GM19239 (cell line): Measurements from ENCODE around the gene ZNF438.

Source experiments
- DNase-seq: peaks from one replicate; pipeline ENCODE4 v3.0.0; 2011; ENCODE audit warnings: low spot score; ENCODE audit not compliant: insufficient read length
- FAIRE-seq: peaks from 2 replicates; lab custom pipeline; 2011; peaks lifted over from hg19 to GRCh38; lab: Jason Lieb, UNC

ZNF438 gene

DNA sequence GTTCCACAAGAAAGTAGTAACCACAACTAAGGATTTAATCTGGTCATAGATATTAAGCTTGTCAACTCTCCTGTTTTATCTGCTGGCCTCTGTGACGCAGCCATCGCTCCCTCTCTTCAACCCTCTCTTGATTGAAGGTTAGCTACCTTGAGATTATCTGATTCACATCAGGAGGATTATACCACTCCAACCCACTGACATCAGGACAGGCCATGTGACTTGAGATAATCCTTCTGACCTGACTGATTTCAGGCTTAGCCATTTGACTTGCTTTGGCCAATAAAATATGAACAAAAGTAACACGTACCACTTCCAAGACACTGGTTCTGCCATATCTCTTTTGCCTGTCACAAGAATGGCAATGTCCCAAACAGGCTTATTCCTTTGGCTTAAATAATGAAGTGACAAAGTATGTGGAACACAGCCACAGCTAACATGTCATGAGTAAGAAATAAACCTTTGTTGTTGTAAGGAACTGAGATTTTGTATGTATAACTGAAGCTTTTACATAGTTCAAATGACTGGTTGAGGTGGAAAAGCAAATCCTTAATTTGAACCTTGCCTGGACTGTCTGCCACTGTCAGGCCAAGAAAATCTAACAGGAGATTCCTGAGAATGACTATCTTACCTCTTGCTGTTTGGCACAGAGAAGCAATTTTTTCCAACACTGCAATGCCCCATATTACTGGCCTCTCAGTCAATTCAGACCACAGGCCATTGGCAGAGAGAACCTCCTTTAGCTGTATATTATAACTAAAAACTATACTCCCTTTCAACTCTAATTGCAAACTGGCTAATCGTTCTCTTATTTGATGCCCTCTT lies 13.9 kb downstream of the ZNF438 start:
- DNase-seq (no peak), FAIRE-seq (no peak)

DNA sequence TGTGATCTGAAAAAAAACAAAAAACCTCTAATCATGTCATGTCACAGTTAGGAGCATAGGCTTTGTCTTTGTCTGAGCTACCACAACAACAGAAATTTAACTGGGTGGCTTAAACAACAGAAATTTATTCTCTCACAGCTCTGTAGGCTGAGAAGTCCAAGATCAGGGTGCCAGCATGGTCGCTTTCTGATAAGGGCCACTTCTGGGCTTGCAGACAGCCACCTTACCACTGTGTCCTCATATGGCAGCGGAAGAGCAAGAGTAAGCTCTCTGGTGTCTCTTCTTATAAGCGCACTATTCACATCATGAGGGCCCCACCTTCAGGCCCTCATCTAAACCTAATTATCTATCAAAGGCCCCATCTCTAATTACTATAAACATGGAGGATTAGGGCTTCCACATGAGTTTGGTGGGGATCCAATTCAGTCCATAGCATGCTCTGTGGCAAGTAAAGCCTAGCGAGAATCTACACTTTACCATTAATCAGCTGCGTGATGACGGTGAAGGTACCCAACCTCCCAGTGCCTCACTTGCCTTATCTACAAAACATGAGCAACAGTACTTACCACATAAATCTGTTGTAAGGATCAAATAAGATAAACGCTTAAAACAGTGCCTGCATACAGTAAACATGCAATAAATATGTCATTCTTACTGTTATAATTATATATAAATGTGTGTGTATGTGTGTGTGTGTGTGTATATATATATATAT lies 17.3 kb downstream of the ZNF438 start:
- FAIRE-seq, result no peak

DNA sequence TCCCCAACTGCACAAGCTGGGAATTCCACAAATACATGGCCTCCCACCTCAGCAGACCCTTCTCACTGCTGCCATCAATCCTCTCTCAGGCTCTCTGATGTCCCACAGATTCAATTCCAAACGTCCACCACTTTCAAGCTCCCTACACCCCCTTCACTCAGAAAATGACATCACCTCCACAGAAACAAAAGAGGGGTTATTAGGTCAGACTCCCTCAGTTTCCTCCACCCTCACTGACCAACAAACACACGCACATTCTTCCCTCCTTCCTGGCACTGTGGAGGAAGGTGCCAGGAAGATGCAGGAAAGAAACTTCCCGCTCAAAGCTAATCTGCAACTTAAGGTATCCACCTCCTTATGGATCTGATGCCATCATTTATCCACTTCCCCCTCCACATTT lies 18.3 kb downstream of the ZNF438 start:
- FAIRE-seq (no peak), DNase-seq (no peak)

More for the DNA sequence above, 17.3 kb downstream of the ZNF438 start:
- no peak for DNase-seq

DNA sequence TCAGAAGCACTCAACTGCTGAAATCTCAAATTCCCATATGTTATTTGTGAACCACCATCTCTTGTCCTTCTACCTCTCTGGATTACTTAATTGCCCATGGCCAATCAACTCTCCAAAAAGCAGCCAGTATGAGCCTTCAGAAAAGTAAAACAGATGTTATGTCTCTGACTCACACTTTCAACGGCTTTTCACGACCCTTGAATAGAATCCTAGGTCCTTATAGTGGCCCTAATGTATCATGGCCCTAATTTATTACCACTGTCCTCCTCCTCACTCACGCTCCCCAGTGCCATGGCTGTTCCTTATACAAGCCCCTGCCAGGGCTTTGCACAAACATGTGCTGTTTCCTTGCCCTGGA lies 20.0 kb downstream of the ZNF438 start:
- DNase-seq (no peak), FAIRE-seq (no peak)

DNA sequence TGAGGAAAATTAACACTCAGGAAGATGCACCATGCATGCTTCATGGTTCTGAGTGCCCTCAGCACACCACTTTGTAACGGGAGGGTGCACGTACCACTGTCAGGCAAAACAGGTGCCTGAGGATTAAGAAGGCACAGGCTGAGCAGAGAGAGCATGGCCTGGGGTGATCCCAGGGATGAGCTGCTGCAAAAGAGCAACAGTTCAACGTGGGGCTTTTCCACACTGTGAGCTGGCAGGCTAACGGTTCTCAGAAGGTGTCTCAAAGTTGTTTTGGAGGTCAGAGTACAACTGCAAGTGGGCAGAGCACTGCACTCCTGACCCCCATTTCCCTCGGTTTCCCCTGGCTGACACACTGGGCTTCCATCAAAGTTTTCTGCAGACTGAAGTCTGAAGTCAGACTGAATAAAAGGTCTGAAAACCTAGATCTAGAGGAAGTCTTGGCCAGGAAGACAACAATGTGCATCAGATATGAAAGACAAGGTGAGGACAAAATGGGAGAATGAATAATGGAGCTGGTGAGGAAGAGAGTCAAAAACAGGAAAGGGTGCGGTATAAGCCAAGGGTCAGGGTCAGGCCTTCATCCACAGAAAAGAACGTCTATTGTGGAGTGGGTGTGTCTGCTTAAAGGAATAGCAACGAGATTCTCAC lies 20.5 kb downstream of the ZNF438 start:
- DNase-seq (no peak), FAIRE-seq (no peak)

DNA sequence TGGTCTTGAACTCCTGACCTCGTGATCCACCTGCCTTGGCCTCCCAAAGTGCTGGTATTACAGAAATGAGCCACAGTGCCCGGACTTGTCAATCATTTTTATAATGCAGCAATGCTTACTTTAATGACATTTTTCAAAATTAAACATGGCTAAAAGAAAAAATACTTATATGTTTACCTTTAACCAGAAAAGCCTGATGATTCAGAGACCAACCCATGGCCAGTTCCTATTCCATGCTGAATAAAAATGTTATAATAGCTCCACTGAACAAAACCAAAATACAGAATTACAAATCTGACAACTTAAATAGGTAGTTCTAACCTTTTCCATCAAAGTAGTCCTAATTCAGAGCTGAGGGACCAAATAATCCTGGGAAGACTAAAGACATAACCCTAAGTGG lies 21.6 kb downstream of the ZNF438 start:
- DNase-seq (no peak), FAIRE-seq (no peak)

DNA sequence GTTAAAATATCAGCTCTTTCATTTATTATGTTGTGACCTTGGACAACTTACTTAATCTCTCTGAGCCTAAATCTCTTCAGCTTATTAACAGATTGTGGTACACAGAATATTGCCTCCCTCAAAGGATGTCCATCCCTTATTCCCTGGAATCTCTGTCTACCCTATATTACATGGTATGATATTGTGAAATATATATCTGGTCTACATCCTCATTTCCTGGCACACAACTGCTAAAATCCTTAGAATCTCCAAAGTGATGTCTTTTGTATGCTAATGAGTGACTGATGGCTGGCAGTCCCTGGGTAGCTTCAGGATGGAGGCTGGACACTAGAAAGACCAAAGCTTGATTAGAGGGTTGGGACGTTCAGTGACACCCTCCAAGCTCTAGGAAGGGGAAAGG lies 25.8 kb downstream of the ZNF438 start:
- DNase-seq (no peak), FAIRE-seq (peak; percentile 14)

DNA sequence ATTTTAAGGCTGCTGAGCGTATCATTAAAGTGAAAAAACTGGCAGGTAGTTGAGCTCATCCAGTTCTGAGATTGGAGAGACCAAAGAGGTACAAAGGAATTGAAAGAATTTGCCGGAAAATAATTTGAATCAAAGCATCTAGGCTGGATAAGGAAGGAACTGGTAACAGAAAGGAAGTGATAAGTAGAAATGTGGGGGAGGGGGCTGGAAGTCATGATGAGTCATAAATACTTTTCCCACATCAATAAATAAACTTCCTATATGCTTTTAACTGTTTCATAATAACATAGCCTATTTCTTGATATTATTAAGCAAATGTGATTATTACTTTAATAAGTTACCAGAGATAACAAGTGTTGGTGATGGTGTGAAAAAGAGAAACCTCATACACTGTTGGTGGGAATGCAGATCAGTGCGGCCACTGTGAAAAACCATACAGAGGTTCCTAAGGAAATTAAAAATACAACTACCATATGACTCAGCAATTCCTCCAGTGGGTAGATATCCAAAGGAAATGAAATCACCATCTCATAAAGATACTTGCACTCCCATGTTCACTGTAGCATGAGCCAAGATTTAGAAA lies 27.0 kb downstream of the ZNF438 start:
- FAIRE-seq (no peak), DNase-seq (no peak)

DNA sequence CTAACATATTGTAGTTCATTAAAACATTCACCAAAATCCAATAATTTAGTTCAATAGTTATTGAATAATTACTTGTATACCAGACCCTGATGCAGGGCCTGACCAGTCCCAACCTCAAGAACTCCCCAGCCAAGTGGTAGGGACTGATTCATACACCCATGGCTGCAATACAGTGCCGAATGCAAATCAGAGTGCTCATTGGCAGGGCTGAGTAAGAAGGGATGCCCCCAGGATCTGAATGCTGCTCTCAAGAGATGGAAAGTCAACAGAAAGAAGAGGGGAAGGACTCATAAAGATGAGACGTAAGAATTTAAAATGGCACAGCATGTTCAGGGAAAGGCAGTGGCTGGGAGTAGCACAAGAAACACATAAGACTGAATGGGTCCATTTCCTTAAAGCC lies 29.9 kb downstream of the ZNF438 start:
- FAIRE-seq (no peak), DNase-seq (no peak)

DNA sequence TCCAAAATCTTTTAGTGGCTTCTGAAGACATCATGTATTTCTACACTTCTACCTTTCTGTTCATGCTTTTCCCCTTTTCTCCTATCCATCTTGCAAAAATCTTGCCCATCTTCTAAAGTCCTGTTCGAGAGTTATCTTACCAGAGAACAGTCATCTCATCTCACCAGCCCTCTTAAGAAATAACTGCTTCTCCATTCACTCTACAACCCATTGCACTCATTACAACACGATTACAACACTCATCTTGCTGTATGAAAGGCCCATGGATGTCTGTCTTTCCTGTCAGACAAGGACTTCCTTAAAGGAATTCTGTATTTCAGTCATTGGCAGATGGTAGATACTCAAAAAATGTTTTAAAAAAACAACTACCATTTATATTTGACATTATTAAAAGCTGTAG lies 30.8 kb downstream of the ZNF438 start:
- FAIRE-seq (no peak), DNase-seq (no peak)

DNA sequence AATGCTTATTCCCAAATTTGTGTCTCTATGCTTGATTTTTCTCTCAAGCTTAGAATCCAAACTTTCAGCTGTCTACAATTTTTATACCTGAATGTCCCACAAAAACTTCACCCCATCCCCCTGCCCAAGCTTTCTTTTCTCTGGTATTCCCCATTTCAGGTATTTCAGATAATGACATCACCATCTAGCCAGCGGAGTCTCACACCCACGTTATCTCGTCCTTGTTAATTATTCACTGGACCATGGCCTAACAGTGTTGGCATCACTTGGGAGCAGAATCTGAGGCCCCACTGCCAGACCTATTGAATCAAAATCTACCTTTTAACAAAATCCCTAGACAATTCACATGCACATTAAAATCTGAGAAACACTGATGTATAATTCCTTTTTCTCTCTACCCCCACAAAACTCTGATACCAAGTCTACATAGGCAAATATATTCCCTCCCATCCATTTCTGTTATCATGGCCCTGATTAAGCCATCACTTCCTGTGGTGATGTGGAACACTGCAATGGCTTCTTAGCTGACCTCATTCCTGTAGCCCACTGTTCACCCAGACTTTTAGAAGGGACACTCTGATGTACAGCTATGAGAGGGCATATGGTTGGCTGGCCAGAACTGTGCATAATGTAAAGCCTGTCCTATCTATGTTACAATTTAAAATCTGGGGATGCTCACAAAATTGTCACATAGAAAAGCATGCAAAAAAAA lies 31.4 kb downstream of the ZNF438 start:
- no peak for DNase-seq
- peak; percentile 11 for FAIRE-seq

DNA sequence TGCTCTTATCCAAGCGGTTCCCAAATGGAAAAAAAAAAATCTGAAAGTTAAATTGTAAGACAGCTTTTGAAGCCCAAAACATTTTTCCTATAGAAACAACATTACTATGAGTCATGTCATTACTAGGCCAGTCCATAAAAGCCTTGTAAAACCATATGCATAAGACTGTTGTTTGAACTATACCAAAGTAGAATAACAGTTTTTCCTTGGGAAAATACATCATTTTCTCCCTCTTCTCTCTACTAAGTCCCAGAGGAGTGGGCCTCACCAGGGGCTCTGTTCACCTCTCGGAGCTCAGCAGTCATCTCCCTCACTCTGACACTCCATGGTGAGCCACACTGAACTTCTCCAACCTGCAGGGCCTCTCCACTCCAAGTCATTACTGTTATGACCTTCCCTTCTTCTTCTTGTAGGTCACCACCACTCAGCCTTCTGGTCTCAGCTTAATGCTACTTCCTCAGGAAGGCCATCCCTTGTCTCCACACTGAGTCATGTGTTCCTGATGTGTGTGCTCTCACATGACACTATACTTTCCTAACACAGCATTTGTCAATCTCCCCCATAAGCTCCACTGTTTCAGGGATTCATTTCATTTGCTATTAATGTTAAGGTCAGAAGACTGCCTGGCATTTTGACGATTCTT lies 32.5 kb downstream of the ZNF438 start:
- FAIRE-seq (peak; percentile 39), DNase-seq (no peak)

DNA sequence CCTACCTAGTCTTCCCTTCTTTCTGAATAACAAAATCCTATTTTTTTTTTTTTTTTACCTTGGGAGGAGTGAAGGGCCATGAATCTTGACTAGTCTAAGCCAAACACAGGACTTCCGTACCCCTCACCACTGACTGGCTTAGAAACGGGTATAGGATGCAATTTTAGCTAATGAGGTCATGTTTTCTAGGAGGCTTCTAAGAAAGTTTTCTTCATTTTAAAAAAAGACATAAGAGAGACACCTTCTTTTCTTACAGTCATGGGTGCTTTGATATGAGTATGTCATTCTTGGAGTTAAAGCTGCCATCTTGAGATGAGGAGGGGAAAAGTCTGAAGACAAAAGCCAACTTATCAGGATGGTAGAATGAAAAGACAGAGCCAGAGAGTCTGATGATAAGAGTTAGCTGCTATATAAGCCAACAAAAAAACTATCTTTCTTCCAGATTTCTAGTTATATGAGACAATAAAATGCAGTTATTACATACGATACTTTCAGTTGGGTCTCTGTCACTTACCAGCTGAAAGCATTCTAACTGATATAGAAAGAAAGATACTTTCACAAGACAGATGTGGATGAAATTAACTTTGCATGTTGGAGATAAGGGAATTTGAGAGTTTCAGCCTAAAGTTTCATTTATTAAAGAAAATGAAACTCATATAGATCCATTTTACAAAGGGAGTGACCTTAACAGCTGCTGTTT lies 34.0 kb downstream of the ZNF438 start:
- FAIRE-seq (peak; percentile 77), DNase-seq (no peak)

DNA sequence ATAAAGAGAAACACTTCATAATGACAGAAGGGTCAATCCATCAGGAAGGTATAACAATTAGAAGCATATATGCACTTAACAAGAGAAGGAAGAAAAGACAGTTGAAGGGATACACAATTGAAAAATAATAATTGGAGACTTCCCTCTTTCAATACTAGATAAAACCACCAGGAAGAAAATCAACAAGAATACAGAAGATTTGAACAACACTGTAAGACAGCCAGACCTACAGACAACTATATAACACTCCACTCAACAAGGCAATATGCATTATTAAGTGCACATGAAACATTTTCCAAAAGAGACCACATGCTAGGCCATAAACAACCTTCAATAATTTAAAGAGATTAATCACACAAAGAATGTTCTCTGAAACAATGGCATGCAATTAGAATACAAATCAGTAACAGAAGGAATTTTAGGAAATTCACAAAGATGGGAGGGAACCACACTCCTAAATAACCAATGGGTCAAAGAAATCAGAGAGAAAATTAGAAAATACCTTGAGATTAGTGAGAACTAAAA lies 35.1 kb downstream of the ZNF438 start:
- DNase-seq (no peak), FAIRE-seq (peak; percentile 4)

DNA sequence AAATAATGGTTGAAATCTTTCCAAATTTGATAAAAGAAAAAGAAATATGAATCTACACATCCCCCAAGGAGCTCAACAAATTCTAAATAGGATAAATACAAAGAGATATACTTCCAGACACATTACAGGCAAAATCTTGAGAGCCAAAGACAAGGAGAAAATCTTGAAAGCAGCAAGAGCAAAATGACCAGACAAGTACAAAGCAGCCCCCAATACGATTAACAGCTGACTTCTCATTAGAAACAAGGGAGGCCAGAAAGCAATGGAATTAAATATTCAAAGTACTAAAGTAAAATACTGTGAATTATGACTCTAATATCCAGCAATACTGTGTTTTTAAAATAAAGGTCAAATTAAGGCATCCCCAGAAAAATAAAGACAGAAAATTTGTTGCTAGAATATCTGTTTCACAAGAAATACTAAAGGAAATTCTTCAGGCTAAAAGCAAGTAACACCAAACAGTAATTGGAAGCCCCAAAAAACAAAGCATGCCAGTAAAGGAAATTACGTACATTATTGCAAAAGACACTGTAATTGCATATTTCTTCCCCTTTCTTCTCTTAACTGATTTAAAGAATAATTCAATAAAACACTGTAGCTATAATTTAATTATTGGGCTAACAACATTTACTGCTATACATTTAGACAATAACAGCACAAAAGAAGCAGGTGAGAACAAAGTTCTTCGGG lies 36.4 kb downstream of the ZNF438 start:
- DNase-seq (no peak), FAIRE-seq (no peak)

DNA sequence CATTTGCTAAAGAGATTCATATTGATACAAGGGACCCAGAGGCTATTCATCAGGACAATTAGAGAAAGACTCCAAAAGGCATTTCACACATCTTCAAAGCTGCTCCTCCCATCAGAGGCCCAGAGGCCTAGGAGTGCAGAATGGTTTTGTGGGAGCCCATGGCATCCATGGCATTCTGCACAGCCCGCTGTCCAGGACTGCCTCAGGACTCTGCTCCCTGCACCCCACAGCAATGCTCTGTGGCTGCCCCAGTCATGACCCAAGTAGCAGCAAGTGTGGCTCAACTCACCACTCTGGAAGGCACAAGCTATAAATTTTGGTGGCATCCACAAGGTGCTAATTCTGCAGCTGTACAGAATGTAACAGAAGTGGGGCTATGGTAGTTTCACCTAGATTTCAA lies 38.5 kb downstream of the ZNF438 start:
- DNase-seq (no peak), FAIRE-seq (no peak)

DNA sequence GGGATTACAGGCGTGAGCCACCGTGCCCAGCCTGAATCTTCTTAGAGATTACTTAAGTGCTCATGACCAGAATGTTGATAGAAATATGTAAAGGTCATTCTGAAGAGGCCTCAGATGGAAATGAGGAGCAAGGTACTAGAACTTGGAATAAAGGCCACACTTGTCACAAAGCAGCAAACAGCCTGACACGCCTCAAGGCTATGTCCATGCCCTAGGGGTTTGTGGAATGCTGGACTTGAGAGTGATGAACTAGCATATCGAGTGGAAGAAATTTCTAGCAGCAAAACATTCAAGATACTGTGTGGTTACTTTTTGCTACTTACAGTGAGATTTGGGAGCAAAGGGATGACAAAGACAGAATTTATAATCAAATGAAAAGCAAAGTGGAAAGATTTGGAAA lies 39.0 kb downstream of the ZNF438 start:
- FAIRE-seq (no peak), DNase-seq (no peak)

DNA sequence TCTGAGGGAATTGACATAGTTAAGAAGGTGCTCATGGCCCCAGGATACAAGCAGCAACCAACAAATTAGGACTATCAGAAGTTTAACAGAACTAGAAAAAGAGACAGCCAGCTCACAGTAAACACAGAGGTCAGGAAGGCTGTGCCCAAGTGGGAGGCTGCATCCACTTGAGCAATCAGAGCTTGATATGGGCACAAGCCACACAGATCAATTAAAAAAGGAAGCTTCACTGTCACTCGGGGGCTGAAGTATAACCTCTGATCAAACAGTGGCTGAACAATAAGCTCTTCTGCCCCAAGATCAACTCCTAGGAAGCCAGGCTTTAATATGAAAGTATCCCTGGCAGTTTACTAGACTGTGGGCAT lies 40.0 kb downstream of the ZNF438 start:
- FAIRE-seq (no peak), DNase-seq (no peak)
